ENCODE results near the gene DAZ2.
"Not testable (repeated sequence)": the region's sequence is repeated elsewhere in the genome, so short reads cannot be mapped to it uniquely, and the experiment has no call there.

Gene DAZ2, protein sequence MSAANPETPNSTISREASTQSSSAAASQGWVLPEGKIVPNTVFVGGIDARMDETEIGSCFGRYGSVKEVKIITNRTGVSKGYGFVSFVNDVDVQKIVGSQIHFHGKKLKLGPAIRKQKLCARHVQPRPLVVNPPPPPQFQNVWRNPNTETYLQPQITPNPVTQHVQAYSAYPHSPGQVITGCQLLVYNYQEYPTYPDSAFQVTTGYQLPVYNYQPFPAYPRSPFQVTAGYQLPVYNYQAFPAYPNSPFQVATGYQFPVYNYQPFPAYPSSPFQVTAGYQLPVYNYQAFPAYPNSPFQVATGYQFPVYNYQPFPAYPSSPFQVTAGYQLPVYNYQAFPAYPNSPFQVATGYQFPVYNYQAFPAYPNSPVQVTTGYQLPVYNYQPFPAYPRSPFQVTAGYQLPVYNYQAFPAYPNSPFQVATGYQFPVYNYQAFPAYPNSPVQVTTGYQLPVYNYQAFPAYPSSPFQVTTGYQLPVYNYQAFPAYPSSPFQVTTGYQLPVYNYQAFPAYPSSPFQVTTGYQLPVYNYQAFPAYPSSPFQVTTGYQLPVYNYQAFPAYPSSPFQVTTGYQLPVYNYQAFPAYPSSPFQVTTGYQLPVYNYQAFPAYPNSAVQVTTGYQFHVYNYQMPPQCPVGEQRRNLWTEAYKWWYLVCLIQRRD

DNA sequence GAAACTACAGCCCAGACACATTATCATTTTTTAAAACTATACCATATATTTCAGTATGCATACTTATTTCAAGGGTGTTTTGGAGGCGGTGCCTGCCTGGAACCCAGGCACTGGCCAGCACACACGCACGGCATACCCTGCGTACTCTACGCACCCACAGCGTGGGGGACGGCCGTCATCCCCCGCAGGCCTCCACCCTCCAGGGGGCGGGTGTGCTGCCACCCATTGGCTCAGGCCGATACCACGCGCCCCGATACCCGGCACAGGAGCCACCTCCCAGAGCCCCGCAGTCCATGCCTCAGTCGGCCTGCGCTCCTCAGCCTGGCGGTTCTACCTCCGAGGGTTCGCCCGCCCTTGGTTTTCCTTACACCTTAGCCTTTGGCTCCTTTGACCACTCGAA lies at the start of gene DAZ2:
Gene DAZ2 (plus strand): TSS at position 301 of the 400 bp plus-strand sequence. CDS start 208 bp downstream, outside the sequence.
- WGBS (ENCODE audit: insufficient coverage, insufficient read length), result no CpG with 5 or more reads among the region's 23 CpGs
- H3K27me3 ChIP-seq (ENCODE audit: control insufficient read depth, insufficient read depth, low read length); H3K9me3 ChIP-seq (ENCODE audit: control insufficient read depth, insufficient read depth, low read length); H3K4me3 ChIP-seq (ENCODE audit: low read length); DNase-seq (ENCODE audit: low read depth, low spot score); H3K4me1 ChIP-seq (ENCODE audit: control insufficient read depth, insufficient read depth, low read length); H3K27ac ChIP-seq (ENCODE audit: low read length); H3K36me3 ChIP-seq (ENCODE audit: control insufficient read depth, insufficient read depth, low read length): not testable (repeated sequence)

DNA sequence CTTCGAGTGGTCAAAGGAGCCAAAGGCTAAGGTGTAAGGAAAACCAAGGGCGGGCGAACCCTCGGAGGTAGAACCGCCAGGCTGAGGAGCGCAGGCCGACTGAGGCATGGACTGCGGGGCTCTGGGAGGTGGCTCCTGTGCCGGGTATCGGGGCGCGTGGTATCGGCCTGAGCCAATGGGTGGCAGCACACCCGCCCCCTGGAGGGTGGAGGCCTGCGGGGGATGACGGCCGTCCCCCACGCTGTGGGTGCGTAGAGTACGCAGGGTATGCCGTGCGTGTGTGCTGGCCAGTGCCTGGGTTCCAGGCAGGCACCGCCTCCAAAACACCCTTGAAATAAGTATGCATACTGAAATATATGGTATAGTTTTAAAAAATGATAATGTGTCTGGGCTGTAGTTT lies 20.4 kb upstream of the DAZ2 start, which contains the start of gene DAZ1:
Gene DAZ1 (minus strand): TSS at position 101 of the 400 bp plus-strand sequence. CDS start 208 bp downstream, outside the sequence.
- not testable (repeated sequence) for H3K4me3 ChIP-seq (ENCODE audit: low read length); H3K27ac ChIP-seq (ENCODE audit: low read length); H3K27me3 ChIP-seq (ENCODE audit: control insufficient read depth, insufficient read depth, low read length); H3K4me1 ChIP-seq (ENCODE audit: control insufficient read depth, insufficient read depth, low read length); H3K9me3 ChIP-seq (ENCODE audit: control insufficient read depth, insufficient read depth, low read length); H3K36me3 ChIP-seq (ENCODE audit: control insufficient read depth, insufficient read depth, low read length); DNase-seq (ENCODE audit: low read depth, low spot score)
- no CpG with 5 or more reads among the region's 23 CpGs for WGBS (ENCODE audit: insufficient coverage, insufficient read length)

DNA sequence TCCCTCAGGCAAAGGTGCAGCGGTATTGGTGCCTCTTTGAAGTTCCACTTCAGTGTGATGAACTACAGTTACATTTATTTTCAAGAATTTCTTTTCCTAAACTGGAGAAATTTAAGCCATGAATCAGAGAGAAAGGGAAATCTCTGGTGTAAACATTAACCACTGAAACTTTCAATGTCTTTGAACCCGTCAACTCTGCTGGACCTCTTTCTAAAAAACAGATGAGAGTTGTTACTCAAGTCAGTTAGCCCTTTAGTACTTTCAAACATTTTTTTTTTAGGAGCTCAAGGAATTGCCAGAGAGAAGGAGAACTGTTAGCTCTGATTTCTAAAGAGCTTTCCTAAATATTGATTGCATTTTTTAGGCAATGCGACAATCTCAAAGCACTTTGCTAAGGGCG lies 11.9 kb upstream of the DAZ2 start:
- H3K4me1 ChIP-seq (ENCODE audit: control insufficient read depth, insufficient read depth, low read length); H3K27ac ChIP-seq (ENCODE audit: low read length); H3K27me3 ChIP-seq (ENCODE audit: control insufficient read depth, insufficient read depth, low read length); H3K36me3 ChIP-seq (ENCODE audit: control insufficient read depth, insufficient read depth, low read length); H3K4me3 ChIP-seq (ENCODE audit: low read length); DNase-seq (ENCODE audit: low read depth, low spot score); H3K9me3 ChIP-seq (ENCODE audit: control insufficient read depth, insufficient read depth, low read length): not testable (repeated sequence)
- WGBS (ENCODE audit: insufficient coverage, insufficient read length), result no CpG with 5 or more reads among the region's 4 CpGs

DNA sequence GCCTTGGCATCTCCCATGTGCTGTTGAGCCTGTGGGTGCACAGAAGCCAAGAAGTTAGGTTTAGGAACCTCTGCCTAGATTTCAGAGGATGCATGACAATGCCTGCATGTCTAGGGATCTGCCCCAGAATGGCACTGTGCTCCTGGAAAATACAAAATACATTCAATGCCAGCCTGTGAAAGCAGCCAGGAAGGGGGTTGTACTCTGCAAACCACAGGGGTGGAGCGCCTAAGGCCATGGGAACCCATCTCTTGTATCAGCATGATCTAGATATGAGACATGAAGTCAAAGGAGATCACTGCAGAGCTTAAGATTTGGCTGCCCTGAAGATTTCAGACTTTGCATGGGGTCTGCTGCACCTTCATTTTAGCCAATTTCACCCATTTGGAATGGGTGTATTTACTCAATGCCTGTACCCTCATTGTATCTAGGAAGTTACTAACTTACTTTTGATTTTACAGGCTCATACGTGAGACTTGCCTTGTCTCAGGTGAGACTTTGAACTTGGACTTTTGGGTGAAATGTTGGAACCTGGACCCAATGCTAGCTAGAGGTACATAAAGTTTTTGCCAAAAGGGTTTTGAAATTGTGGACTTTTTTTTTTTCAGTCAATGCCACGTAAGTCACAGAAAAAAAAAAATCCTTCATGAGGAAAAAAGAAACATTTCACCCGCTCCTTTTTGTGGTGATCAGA lies 9.4 kb upstream of the DAZ2 start:
- not testable (repeated sequence) for H3K9me3 ChIP-seq (ENCODE audit: control insufficient read depth, insufficient read depth, low read length)
- no CpG with 5 or more reads among the region's 4 CpGs for WGBS (ENCODE audit: insufficient coverage, insufficient read length)

DNA sequence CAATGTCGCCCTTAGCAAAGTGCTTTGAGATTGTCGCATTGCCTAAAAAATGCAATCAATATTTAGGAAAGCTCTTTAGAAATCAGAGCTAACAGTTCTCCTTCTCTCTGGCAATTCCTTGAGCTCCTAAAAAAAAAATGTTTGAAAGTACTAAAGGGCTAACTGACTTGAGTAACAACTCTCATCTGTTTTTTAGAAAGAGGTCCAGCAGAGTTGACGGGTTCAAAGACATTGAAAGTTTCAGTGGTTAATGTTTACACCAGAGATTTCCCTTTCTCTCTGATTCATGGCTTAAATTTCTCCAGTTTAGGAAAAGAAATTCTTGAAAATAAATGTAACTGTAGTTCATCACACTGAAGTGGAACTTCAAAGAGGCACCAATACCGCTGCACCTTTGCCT lies 8.7 kb upstream of the DAZ2 start:
- H3K4me3 ChIP-seq (ENCODE audit: low read length); DNase-seq (ENCODE audit: low read depth, low spot score); H3K27me3 ChIP-seq (ENCODE audit: control insufficient read depth, insufficient read depth, low read length); H3K4me1 ChIP-seq (ENCODE audit: control insufficient read depth, insufficient read depth, low read length); H3K36me3 ChIP-seq (ENCODE audit: control insufficient read depth, insufficient read depth, low read length); H3K9me3 ChIP-seq (ENCODE audit: control insufficient read depth, insufficient read depth, low read length); H3K27ac ChIP-seq (ENCODE audit: low read length): not testable (repeated sequence)
- WGBS (ENCODE audit: insufficient coverage, insufficient read length), result no CpG with 5 or more reads among the region's 4 CpGs

More for the DNA sequence above, 9.4 kb upstream of the DAZ2 start:
- H3K27ac ChIP-seq (ENCODE audit: low read length); DNase-seq (ENCODE audit: low read depth, low spot score); H3K27me3 ChIP-seq (ENCODE audit: control insufficient read depth, insufficient read depth, low read length); H3K36me3 ChIP-seq (ENCODE audit: control insufficient read depth, insufficient read depth, low read length); H3K4me1 ChIP-seq (ENCODE audit: control insufficient read depth, insufficient read depth, low read length); H3K4me3 ChIP-seq (ENCODE audit: low read length): not testable (repeated sequence)

Measured in iPS DF 6.9 (cell line).